HUDEP-2 (cell line): ENCODE results near the gene CERS2.
A peak's percentile ranks its signal among the peaks of the same experiment; 100 is the strongest.

Experiments used
- DNase-seq, 76 experiments: peaks; one replicate each; lab custom pipeline; 2025; ENCODE audit not compliant: unreplicated experiment in 76 of 76; lab: John Stamatoyannopoulos, UW

CERS2 gene

GRCh38 chr1:150974580-150975478 lies at the start of gene CERS2:
Gene CERS2 (minus strand): TSS chr1:150974835. CDS start chr1:150969090, 5,745 bp downstream.
- peak in 61 of 76 experiments; percentile 13 to 80 (median 56) for DNase-seq

- peak in 65 of 76 experiments; percentile 5 to 74 (median 41) for DNase-seq
These were observed 38.9 kb upstream of the CERS2 start for GRCh38 chr1:151013518-151013917.

GRCh38 chr1:151012684-151013471 lies 38.2 kb upstream of the CERS2 start:
- DNase-seq, result no peak

GRCh38 chr1:151011154-151011850 lies 36.7 kb upstream of the CERS2 start:
- DNase-seq, result no peak

- no peak for DNase-seq
These were observed 35.7 kb upstream of the CERS2 start for GRCh38 chr1:151010346-151010726.

- no peak for DNase-seq
These were observed 35.2 kb upstream of the CERS2 start for GRCh38 chr1:151009674-151010345.

- DNase-seq, result no peak
These were observed 34.6 kb upstream of the CERS2 start for GRCh38 chr1:151009206-151009587.

- peak in 74 of 76 experiments; percentile 34 to 95 (median 90) for DNase-seq
These were observed 33.9 kb upstream of the CERS2 start, which contains the start of gene PRUNE1 for GRCh38 chr1:151008244-151009205. Gene PRUNE1 (plus strand): TSS chr1:151008449. CDS start chr1:151008633, 184 bp downstream.

- no peak for DNase-seq
These were observed 33.2 kb upstream of the CERS2 start for GRCh38 chr1:151007853-151008243.

- peak in 73 of 76 experiments; percentile 8 to 78 (median 49) for DNase-seq
These were observed 31.9 kb upstream of the CERS2 start, which contains the start of gene MINDY1 for GRCh38 chr1:151006327-151007052. Gene MINDY1 (minus strand): TSS chr1:151006902. CDS start chr1:151002617, 4,285 bp downstream.

GRCh38 chr1:151005729-151006319 lies 31.2 kb upstream of the CERS2 start:
- no peak for DNase-seq

- DNase-seq, result peak in 1 of 76 experiments; percentile 3
These were observed 28.5 kb upstream of the CERS2 start for GRCh38 chr1:151003180-151003579.

GRCh38 chr1:151002611-151003010 lies 28.0 kb upstream of the CERS2 start:
- no peak for DNase-seq

GRCh38 chr1:151002051-151002450 lies 27.4 kb upstream of the CERS2 start:
- no peak for DNase-seq

GRCh38 chr1:151001602-151002001 lies 27.0 kb upstream of the CERS2 start:
- DNase-seq, result no peak

GRCh38 chr1:151000408-151000807 lies 25.8 kb upstream of the CERS2 start:
- no peak for DNase-seq

GRCh38 chr1:150999926-151000325 lies 25.3 kb upstream of the CERS2 start:
- DNase-seq, result no peak
